ENCODE results near the gene SWT1.
A peak's percentile ranks its signal among the peaks of the same experiment; 100 is the strongest.

Gene SWT1

DNA sequence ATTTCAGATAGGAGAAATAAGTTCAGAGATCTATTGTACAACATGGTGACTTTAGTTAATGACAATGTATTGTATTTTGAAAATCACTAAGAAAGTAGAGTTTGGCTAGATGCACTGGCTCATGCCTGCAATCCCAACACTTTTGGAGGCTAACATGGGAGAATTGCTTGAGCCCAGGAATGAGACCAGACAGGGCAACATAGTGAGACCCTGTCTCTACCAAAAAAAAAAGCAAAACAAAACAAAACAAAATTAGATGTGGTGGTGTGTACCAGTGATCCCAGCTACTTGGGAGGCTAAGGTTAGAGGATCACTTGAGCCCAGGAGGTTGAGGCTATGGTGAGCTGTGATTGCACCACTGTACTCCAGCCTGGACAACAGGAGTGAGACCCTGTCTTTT is 132.9 kb downstream of the SWT1 start:
- DNase-seq (ENCODE audit: low read depth): no peak

DNA sequence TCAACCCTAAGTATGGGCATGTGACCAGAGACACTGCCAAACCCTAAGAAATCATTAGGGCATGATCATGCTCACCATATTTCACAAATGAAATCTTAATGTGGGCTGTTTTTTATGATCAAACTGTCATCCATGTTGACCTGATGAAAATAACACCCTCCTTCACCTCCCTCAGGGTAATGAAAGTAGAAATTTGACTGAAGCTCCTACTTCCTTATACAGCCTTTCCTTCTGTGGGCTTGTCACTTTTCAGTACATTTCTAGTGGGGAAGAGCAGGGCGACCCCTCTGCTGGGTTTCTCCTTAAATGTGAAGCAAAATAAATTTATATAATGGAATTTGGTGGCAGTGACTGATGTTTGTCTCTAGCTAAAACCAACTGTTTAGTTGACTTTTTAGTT is 134.2 kb downstream of the SWT1 start:
- DNase-seq (ENCODE audit: low read depth): no peak

DNA sequence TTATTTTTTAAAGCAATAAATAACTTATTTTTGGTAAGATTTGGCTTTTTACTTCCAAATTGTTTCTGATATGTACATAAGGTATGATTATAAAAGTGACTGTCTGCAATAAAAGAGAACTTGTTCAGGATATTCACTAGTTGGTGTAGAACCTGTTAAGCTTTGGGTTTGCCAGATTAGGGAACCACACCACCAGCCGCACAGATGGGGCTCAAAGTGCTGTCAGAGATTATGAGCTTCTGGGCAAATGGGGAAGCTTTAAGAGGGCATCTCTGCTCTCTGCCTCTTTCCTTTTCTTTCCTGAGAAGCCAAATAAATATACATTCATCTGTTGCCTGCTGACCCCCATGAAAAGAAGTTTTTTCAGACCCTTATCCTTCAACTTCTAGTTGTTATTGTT is 134.7 kb downstream of the SWT1 start:
- DNase-seq (ENCODE audit: low read depth): no peak

DNA sequence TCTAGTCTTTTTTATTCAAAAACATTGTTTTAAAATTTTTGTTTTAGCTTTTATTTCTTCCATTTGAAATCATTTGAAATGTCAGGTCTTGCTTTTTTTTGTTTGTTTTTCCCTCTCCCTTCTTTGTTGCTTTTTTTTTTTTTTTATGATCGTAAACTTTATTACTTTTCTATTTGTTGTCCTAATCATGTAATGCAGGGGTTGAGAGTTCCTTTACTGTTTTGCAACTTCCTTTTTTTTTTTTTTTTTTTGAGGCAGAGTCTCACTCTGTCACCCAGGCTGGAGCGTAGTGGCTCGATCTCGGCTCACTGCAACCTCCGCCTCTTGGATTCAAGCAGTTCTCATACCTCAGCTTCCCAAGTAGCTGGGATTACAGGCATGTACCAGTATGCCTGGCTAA is 135.3 kb downstream of the SWT1 start:
- DNase-seq (ENCODE audit: low read depth): no peak

DNA sequence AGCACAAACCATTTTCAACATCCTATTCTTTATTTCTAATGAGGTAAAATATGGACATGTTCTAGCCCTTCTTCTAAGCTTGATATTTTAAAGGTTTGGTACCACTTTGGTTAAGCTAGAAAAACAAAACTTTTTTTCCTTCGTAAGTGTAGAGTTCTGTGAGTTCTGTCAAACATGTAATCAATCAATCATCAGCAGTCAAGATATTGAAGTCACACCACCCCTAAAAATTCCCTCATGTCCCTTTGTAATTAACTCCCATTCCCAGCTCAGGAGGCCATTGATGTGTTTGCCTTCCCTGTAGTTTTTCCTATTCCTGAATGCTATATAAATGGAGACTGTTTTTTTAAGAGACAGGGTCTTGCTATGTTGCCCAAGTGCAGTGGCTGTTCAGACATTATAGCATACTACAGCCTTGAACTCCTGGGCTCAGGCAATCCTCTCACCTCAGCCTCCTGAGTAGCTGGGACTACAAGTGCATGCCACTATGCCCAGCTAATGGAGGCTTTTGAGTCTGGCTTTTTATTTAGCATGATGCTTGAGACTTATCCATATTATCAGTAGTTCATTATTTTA is 137.1 kb downstream of the SWT1 start:
- DNase-seq (ENCODE audit: low read depth): no peak

DNA sequence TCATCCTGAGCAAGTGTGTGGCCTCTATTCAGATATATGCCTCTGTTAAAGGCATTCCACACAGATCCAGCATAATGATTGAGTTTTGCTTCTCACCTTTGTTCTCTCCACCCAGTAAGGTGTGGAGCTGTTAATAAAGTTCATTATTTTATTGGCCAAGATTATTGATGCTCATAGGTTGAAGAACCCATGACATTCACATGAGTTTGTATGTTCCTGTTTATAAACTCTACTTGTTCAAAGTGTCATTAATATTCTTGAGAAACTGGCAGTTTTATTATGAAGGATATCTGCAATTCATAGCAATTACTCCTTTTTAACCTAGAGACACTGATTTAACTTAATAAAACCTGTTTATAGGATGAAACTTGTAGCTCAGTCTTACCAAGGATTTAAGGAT is 138.1 kb downstream of the SWT1 start:
- no peak for DNase-seq (ENCODE audit: low read depth)

DNA sequence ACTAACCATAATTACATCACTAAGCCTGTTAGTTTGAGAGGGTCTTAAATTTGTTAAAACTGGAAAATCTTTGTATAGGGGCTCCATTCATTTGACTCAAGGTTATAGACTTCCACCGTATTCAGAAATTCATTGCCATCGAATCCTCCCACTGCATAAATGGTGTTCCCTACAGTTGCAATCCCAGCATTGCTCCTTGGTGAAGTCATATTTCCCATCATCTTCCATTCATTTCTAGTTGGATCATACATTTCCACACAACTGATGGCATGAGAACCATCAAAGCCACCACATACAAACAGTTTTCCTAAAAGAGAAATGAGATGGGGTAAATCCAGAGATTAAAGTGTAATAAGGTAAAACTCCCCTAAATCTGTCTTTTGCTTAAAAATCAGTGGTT is 141.0 kb downstream of the SWT1 start:
- no peak for DNase-seq (ENCODE audit: low read depth)

DNA sequence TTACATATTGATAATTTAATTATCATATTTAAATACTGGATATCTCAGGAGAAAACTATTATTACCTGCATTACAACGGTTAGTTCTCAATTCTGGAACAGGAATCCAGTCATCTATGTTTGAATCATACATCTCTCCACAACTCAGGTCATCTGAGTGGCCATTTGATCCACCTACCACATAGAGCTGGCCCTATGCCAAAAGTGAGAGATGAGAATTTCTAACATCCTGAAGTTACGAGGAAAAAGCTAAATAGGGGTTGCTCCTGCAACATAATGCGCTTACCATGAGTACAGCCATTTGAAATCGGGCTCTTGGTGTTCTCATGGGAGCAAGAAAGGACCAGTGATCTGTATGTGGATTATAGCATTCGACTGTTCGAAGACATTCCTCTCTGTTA is 143.2 kb downstream of the SWT1 start:
- no peak for DNase-seq (ENCODE audit: low read depth)

DNA sequence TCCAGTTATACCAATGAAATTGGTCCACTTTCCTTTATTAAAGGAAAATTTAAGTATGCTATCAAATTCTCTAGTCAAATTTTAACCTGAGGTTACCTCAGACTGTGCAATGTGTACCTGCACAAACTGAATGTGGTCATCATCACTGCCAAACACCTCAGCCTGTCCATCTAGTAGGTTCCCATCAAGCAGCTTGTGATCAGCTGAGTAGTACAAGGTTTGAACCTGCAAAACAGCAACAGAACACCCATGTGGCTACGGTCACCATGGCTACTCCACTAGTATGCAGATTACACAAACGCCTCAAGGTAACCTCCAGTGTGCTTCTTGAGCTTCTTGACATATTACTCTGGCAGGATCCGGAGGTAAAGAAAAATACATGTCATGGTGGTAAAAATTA is 148.5 kb downstream of the SWT1 start:
- no peak for DNase-seq (ENCODE audit: low read depth)

DNA sequence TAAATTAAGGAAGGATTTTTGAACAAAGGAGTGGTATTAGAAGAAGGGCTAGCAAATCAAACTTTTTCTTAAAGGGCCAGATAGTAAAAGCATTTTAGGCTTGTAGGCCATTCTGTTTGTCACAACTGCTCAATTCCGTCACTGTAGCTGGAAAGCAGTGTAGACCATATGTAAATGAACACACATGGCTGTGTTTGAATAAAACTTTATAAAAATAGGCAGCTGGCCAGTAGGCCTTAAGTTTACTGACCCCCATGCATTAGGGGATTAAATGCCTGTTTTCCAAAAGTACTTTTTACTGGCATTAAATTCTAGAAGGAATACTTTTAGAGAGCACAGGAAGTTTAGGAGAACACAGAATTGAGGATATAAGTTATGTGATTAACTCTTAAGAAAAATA is 151.2 kb downstream of the SWT1 start:
- DNase-seq (ENCODE audit: low read depth): no peak

DNA sequence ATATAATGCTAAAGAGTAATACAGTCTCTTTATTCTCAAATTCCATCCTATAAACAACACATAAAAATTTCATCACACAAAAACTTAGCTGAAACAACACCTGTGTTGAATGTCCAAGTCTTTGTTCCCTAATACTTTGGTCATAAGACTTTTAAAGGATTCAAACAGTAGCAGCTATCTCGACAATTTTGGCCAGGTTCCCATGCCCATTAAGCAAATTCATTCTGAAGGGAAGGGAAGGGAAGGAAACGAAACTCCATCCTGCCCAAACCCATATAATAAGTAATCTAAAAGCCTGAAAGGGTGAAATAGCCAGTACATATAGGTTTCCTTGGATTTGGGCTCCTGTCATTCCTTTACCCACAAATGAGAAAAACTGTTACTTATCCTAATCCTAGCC is 152.6 kb downstream of the SWT1 start:
- no peak for DNase-seq (ENCODE audit: low read depth)

DNA sequence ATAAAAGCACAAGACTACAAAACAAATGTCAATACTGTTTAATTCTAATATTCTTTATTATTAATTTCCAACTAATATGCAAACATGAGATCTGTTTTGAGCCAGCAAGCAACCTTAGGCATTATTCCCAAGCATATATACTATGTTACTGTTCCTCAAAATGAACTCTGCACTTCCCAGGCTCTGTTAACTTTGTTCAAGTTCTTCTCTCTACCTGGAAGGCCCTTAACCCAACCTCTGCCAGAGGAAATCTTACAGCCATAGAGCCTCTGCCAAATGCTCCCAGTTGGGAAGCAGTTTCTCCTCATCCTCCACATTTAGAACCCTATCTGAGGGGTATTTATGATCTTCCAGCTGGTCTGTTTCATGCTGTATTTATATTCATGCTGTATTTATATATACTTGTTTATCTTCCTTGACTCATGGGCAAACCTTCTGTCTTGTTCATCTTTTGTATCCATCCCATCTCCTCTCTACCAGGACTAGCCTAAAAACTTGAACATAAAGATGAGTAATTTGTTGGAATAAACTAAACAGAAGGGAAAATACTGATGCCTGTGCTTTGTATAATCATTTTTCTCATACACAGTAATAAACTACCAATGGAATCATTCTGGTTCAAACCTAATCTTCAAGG is 154.7 kb downstream of the SWT1 start:
- DNase-seq (ENCODE audit: low read depth): no peak

DNA sequence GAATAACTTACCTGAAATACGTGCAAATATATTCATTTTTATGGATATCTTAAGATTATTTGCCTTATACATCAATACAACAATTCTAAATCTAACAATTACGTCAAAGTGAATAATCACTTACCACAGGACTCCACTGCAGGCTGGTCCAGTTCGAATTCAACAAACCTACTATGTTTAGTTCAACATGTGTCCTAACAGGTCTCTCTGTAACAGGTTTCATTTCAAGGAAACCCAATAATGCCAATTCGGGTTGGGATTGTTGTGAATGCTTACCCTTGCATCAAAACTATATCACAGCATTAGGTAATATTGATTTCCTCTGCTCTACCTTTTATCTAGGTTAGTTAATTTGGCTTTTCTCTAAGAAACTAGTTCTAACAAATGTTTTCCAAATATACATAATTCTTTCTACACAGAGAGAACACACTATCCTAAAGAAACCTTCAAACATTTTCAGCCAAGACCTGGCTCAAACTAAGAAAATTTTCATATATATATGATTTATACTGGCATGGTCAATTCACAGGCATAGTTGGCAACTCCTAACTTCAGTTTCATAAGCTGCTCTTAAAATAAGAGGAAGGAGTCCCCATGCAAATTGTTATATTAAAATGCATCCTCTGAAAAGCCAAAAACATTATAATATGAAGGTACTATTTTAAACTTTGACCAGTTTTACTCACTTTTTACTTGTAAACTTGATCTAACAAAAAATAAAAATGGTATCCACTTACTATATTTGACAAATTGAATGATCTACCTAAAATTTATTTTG is 155.6 kb downstream of the SWT1 start:
- DNase-seq (ENCODE audit: low read depth): no peak

DNA sequence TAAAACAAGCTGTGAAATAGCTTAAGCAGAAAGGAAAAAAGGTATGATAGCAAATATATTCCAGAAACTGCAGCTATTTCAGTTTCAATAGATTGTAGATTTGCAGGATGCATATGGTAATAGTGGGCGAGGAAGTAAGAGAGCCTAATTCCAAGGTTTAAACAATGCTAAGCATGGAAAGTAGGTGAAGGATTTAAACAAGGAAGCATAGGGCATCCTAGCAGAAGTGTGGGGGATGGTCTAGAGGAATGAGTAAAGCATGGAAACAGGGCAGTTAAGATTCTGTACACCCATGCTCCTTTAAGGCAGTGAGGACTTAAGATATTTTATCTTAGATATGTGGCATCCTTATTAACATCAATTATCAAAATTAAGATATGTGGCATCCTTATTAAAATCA is 157.4 kb downstream of the SWT1 start:
- DNase-seq (ENCODE audit: low read depth): no peak

DNA sequence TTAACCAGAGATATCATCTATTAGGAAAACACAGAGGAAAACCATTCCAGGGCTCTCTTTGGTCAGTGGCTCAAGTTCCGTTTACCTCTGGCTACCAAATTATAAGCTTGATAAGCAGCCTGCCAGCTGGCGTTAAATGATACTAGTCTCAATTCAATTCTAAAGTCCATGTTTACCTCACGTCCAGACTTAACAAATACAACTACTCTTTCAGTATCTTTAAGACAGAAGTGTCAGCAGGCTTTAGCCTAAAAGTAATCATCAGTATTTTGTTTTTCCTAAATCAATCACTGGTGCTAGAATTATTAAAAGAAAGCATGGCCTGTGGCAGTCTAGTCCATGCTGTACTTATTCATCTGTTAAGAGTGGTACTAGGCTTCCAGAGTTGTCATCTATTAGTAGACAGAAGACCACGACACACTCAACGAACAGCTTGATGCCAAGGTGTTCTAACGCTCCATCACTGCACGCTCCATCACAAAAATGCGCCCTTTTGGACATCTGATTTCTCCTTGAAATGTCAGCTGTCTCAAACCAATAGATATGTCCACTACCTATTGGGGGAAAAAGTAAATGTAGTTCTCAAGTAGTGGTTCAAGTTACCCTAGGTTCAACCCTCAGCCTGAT is 158.6 kb downstream of the SWT1 start:
- DNase-seq (ENCODE audit: low read depth): no peak

DNA sequence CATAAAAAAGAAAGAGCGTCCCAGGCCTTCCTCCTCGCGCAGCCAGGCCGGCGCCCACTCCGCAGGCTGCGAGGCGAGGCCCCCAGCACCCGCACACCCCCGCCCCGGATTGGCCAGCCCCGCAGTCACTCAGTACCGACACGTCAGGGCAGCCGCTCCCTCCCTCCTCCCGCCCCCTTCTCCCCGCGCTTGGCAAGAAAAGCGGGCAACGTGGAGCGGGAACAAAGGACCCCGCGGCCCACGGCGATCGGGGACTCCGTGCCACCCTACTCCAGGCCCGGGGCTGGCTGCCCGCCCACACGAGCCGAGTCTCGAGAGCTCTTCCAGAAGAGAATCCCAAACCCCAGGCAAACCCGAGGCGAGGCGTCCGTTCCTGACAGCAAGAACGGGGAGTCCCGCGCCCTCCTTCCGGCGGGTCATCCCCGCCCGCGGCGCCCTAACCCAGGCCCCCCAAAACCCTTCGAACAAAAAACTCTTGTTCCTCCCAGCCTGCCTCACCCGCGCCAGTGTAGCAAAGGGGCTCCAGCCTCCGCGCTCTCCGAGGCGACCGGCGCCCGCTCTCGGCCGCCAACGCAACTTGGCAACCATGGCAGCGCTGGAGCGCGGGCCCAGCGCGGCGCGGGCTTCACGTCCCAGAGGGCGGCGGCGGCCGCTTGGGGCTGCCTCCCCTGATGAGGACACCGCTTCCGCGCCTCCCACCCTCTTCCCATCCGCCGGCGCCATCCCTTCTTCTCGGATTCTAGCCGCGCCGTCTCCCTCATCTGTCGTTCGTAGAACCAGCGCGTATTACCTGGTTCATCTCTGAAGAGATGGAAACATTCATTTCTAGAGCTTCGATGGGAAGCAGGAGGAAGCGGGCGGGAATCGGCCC is 159.4 kb downstream of the SWT1 start:
- DNase-seq (ENCODE audit: low read depth): peak; percentile 88

DNA sequence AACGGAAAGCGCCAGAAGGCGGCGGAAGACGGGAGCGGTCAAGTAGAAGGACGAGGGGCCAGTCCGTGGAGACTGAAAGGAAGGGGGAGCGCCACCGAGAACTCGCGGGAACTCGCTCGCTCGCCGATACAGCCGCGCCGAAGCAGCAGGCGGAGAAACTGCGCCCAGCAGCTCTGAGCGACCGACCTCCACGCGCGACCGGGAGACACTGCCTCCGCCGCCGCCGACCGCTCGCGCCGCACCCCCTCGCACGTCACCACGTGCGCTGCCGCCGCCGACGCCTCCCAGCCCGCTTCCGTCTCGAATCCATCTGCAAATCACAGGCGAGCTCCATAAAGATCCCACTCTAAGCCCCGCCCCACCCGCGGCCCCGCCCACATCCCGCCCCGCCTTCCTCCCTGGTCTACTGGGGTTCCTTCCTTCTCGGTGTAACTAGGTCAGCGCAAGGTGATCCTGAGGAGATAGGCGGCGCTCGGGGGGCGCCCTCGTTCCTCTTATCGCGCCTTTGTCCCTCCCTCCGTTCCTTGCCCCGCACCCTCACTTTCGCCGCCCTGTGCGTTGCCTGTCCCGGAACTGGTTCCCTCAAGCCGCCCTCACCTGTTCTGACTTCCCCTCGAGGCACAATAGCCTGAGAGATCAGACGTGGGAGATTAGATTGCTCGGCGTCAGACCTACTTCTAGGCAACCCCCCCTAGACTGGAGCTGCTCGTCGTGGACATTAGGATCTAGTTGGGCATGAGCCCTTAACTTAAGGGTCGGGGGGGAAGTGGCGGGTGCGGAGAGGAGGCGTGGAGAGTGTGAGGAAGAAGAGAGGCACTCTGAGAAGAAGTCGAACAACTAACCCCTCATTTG is 160.3 kb downstream of the SWT1 start, which contains the start of gene IVNS1ABP:
Gene IVNS1ABP (minus strand): TSS at position 210 of the 852 bp plus-strand sequence. CDS start 7,750 bp downstream, outside the sequence.
- DNase-seq (ENCODE audit: low read depth): peak; percentile 93

DNA sequence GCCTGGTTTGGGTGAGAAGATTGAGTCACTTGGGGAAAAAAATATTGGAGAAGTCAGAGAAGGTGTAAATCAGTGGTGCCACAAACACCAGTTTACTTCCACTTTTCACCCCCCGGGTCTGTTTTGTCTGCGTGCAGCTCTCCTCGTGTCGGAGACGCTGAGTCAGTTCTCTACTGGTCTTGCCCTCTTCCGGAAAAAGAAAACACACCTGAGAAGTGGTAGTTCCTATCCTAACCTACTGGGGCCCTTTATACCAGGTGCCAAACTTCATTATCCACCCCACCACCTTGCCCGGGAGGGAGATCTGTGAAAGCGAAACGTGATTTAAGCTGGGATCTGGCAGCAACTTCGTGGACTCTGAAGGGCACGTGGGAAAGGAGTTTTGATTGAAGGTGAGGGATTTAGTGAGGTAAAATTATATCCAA is 160.9 kb downstream of the SWT1 start:
- peak; percentile 64 for DNase-seq (ENCODE audit: low read depth)

DNA sequence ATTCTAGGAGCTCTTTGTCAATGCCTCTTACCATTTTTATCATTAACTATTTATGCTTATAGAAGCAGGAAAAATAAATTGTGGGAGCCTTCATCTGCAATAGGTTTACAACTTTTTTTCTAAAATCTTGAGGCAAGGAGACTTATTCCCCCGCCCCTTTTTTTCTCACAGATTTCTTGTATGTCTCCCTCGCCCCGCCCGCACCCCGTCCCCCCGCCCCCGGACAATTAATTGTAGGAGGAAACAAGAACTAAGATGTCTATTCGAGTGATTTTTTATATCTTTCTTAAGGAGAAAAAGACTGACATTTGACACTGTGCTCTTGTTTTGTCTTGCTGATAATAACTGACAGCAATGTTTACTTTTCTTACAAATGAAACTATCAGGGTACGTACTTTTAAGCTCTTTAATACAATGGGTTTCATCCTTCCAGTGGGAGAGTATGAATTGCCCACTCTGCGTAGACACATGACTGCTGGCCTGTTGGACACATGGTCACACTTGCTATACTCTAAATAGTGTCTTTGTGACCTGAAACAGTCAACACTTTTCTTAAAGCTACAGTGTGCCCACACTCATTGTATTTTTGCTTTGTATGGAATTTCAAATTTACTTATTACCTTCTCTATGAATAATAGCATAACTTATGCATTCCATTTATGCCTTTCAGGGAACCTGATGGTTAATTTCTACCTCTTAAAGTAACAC is 161.6 kb downstream of the SWT1 start:
- no peak for DNase-seq (ENCODE audit: low read depth)

DNA sequence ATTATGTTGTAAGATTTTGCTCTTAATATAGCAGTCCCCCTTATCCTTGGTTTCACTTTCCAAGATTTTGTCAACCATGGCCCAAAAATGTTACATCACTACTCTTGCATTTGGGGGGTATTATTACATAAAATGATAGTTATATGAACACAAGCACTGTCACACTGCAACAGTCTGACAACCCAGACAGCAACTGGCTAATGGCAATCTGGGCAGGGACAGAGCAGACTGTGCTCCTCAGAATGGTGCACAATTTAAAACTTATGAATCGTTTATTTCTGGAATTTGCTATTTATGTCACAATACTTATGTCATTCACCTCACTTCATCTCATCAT is 162.1 kb downstream of the SWT1 start:
- no peak for DNase-seq (ENCODE audit: low read depth)

Measured in activated T-helper 9 cell treated with anti-CD3 and anti-CD28 coated beads, Interleukin-2, amount 50 U/mL, for 16 hours (primary cell).